Panc1 (cell line): ENCODE measurements around the gene APLP1. TPM values are rescaled to one million over a fixed set of nuclear protein-coding genes. Genes with fewer than 3 reads are reported as not detected.
A peak's percentile ranks its signal among the peaks of the same experiment; 100 is the strongest.

ENCODE experiments used
- ATAC-seq: fragments of 200-7000 bp; cut with Tn5 transposase; 2 replicates; pipeline ENCODE4 v1.9.1; 2020; ENCODE audit warnings: mild to moderate bottlenecking, moderate library complexity
- BruUV-seq: library from RNA; stranded (reverse); fragments of 400-500 nt; replicated peaks from 2 replicates; lab custom pipeline; 2021; lab: Mats Ljungman, UMichigan
- CTCF ChIA-PET: fragments of 300-600 bp; sonication (Branson Sonifier 250); formaldehyde crosslinking; loops from one replicate; lab custom pipeline; 2022; ENCODE audit warnings: antibody characterized with exemption; lab: Charles Lee
- POLR2A ChIA-PET: fragments of 300-600 bp; sonication (Branson Sonifier 250); formaldehyde crosslinking; loops from one replicate; lab custom pipeline; 2022; ENCODE audit warnings: antibody characterized with exemption; lab: Charles Lee
- DNase-seq: peaks from one replicate; pipeline ENCODE4 v3.0.0-alpha.2; 2010; ENCODE audit warnings: low read depth, low spot score
- H3K27ac ChIP-seq: 2 replicates; pipeline ENCODE4 v1.5.1; 2011; ENCODE audit warnings: mild to moderate bottlenecking, low read length, inconsistent platforms
- H3K27me3 ChIP-seq: fragments of 200-500 bp; sonication (Bioruptor generic); 2 replicates; pipeline ENCODE4 v1.6.0; 2014; ENCODE audit warnings: low read length, inconsistent platforms; ENCODE audit not compliant: control insufficient read depth, insufficient read depth
- H3K36me3 ChIP-seq: fragments of 200-500 bp; sonication (Bioruptor generic); 2 replicates; pipeline ENCODE4 v1.5.1; 2014; ENCODE audit warnings: inconsistent platforms, mild to moderate bottlenecking, low read length, moderate library complexity; ENCODE audit not compliant: control insufficient read depth, insufficient read depth
- H3K4me1 ChIP-seq: 2 replicates; pipeline ENCODE4 v1.5.1; 2011; ENCODE audit warnings: inconsistent platforms, mild to moderate bottlenecking, low read length, moderate library complexity; ENCODE audit not compliant: control insufficient read depth, insufficient read depth
- H3K4me3 ChIP-seq, 2 experiments: 2 replicates each; pipeline ENCODE4 v1.5.1; 2011 to 2012; ENCODE audit warnings: low read depth in 2 of 2, low read length in 2 of 2, mild to moderate bottlenecking in 2 of 2, inconsistent platforms in 1 of 2, moderate library complexity in 1 of 2
- H3K9me3 ChIP-seq: fragments of 200-500 bp; sonication (Bioruptor generic); 2 replicates; pipeline ENCODE4 v1.5.1; 2014; ENCODE audit warnings: low read depth, mild to moderate bottlenecking, inconsistent platforms, low read length, moderate library complexity; ENCODE audit not compliant: control insufficient read depth, insufficient read depth
- CTCF ChIP-seq: fragments of 450-650 bp; IDR thresholded peaks from 2 replicates; pipeline ENCODE4 v1.5.1; 2017; ENCODE audit warnings: mild to moderate bottlenecking
- POLR2AphosphoS5 ChIP-seq: IDR thresholded peaks from 2 replicates; pipeline ENCODE4 v1.6.1; 2012; ENCODE audit warnings: mild to moderate bottlenecking, low read depth, low read length, moderate library complexity
- REST ChIP-seq, 2 experiments: IDR thresholded peaks; 2 replicates each; pipeline ENCODE4 v1.6.1; 2011 to 2012; ENCODE audit warnings: low read depth in 2 of 2, control low read depth in 1 of 2, low read length in 1 of 2, mild to moderate bottlenecking in 1 of 2, moderate library complexity in 1 of 2; ENCODE audit not compliant: insufficient read depth in 1 of 2
- SIN3A ChIP-seq: IDR thresholded peaks from 2 replicates; pipeline ENCODE4 v1.6.1; 2012; ENCODE audit warnings: low read depth, mild to moderate bottlenecking, low read length, moderate library complexity, borderline replicate concordance; ENCODE audit not compliant: insufficient read depth
- TCF7L2 ChIP-seq: IDR thresholded peaks from 2 replicates; pipeline ENCODE4 v1.6.1; 2011; ENCODE audit warnings: mild to moderate bottlenecking, low read depth, low read length, inconsistent platforms
- in situ Hi-C: cut with HindIII; loops from 2 replicates; pipeline ENCODE4 v1.10.0; 2016; ENCODE audit warnings: low sequenced_read_pairs, low pct_unique_long_range_greater_than_20kb
- intact Hi-C: fragments of 100-400 bp; cut with micrococcal nuclease; formaldehyde crosslinking; loops from one replicate; pipeline ENCODE4 v1.10.0; 2022; ENCODE audit not compliant: unreplicated experiment
- total RNA-seq: library from RNA; stranded (reverse); gene quantifications from one replicate; pipeline ENCODE4 v1.2.1, GENCODE V29; 2021; ENCODE audit not compliant: unreplicated experiment

APLP1 gene
- total RNA-seq, 1 experiment from 2014 or later: 74.6 TPM

- Histone ChIP-seq H3K36me3 (no peaks in the 10 kb centered on the region), H3K9me3 (no peaks in the 10 kb centered on the region), H3K27me3 (no peaks in the 10 kb centered on the region), H3K4me1 (no peaks in the 10 kb centered on the region), H3K27ac (no peak overlapping the region), H3K4me3 (no peak overlapping the region)
- DNase-seq: no peak
- TF ChIP-seq SIN3A (no peak), POLR2AphosphoS5 (no peak), CTCF (no peak), REST (IDR thresholded peaks at IDR 0.05; ENCODE audit: insufficient read depth in 1 of 2, low read depth in 2 of 2, low read length in 1 of 2) (no peak), TCF7L2 (no peak)
- ChIA-PET CTCF (no interaction called here), POLR2A (no interaction called here)
- intact Hi-C loops: no loop called here
- in situ Hi-C loops: no loop called here
- no peak for ATAC-seq
- BruUV-seq: no TSS peak
These were observed 16.9 kb downstream of the APLP1 start for GRCh38 chr19:35885225-35885738.

GRCh38 chr19:35885904-35886303 is 17.5 kb downstream of the APLP1 start:
- POLR2A ChIA-PET: interaction anchor here (0.6 kb wide), 3 partner anchors 12 to 74 kb away, joined by 3 to 6 read pairs (median 5); no protein-coding TSS in a partner anchor
- Histone ChIP-seq H3K9me3 (no peaks in the 10 kb centered on the region), H3K4me1 (no peaks in the 10 kb centered on the region), H3K36me3 (peaks cover under 1% of the 10 kb centered on the region; the same call in 1 of the 2 replicates), H3K27ac (no peak overlapping the region), H3K4me3 (no peak overlapping the region), H3K27me3 (no peaks in the 10 kb centered on the region)
- in situ Hi-C loops: no loop called here
- no TSS peak for BruUV-seq
- CTCF ChIA-PET: no interaction called here
- TF ChIP-seq CTCF (no peak), POLR2AphosphoS5 (0 out of 2 replicates have a peak, but pooled peaks have one; percentile 51)
- no peak for DNase-seq
- ATAC-seq: no peak
- intact Hi-C loops: no loop called here
